GM10266 (cell line): Measurements from ENCODE around the gene APLNR.
"Not testable (repeated sequence)": the region's sequence is repeated elsewhere in the genome, so short reads cannot be mapped to it uniquely, and the experiment has no call there.

ENCODE experiments used
- DNase-seq: peaks from one replicate; pipeline ENCODE4 v3.0.0; 2012; ENCODE audit errors: extremely low spot score
- TF ChIP-seq, protein P1 (sequence below): IDR thresholded peaks from 2 replicates; pipeline ENCODE4 v1.5.1; 2012; ENCODE audit warnings: mild to moderate bottlenecking, low read depth; ENCODE audit not compliant: control insufficient read depth, insufficient read depth; ENCODE audit errors: missing control alignments

The APLNR gene

GRCh38 chr11:57237204-57237681 is at the start of gene APLNR:
TSS of gene APLNR (minus strand) at chr11:57237250. CDS start at chr11:57237004, 246 bp downstream.
- DNase-seq, result no peak
- TF ChIP-seq, protein P1, sequence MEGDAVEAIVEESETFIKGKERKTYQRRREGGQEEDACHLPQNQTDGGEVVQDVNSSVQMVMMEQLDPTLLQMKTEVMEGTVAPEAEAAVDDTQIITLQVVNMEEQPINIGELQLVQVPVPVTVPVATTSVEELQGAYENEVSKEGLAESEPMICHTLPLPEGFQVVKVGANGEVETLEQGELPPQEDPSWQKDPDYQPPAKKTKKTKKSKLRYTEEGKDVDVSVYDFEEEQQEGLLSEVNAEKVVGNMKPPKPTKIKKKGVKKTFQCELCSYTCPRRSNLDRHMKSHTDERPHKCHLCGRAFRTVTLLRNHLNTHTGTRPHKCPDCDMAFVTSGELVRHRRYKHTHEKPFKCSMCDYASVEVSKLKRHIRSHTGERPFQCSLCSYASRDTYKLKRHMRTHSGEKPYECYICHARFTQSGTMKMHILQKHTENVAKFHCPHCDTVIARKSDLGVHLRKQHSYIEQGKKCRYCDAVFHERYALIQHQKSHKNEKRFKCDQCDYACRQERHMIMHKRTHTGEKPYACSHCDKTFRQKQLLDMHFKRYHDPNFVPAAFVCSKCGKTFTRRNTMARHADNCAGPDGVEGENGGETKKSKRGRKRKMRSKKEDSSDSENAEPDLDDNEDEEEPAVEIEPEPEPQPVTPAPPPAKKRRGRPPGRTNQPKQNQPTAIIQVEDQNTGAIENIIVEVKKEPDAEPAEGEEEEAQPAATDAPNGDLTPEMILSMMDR, result no peak

DNA sequence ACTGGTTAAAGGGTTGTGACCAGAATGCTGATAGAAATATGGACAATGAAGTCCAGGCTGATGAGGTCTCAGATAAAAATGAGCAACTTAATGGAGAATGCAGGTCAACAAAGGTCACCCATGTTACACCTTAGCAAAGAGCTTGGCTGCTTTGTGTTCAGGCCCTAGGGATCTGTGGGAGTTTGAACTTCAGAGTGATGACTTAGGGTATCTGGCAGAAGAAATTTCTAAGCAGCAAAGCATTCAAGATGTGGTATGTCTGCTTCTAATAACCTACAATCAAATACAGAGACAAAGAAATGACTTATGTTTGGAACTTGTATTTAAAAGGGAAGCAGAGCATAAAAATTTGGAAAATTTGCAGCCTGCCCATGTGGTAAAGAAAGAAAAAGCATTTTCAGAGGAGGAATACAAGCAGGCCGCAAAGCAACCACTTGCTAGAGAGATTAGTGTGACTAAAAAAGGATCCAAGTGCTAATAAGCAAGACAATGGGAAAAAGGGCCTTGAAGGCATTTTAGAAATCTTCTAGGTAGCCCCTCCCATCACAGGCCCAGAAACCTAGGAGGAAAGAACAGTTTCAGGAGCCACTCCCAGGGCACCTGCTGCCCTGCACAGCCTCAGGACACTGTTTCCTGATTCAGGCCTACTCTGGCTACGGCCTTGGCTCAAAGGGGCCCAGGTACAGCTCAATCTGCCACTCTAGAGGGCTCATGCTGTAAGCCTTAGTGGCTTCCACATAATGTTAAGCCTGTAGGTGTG is 46.4 kb upstream of the APLNR start:
- DNase-seq, result no peak
- TF ChIP-seq, protein P1, result no peak

DNA sequence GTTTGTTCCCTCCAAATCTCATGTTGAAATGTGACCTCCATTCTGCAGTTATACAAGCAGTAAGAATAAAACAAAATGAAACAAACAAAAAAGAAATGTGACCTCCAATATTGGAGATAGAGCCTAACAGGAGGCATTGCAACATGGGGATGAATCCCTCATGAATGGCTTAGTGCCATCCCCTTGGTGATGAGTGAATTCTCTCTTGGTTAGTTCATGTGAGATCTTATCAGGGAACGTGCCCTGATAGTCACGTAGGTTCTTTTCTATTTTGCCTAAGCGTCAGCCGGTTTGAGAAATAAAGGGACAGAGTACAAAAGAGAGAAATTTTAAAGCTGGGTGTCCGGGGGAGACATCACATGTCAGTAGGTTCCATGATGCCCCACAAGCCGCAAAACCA is 44.5 kb upstream of the APLNR start:
- DNase-seq, result not testable (repeated sequence)

DNA sequence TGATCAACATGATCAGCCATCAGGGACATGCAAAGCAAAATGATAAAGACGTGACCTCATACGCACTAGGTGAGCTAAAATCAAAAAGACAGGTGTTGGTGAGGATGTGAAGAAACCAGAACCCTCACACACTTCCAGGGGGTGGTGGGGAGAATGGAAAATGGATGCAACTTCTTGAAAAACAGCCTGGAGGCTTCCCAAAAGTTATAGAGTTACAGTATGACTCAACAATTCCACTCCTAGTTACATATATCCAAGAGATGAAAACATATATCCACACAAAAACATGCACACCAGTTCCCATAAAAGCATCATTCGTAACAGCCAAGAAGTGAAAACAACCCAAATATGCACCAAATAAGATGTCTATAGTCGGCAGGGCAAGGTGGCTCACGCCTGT is 42.1 kb upstream of the APLNR start:
- TF ChIP-seq, protein P1, result no peak
- DNase-seq, result no peak

- TF ChIP-seq, protein P1, result no peak
- DNase-seq, result no peak
These were observed 41.7 kb upstream of the APLNR start for GRCh38 chr11:57278721-57279095.

DNA sequence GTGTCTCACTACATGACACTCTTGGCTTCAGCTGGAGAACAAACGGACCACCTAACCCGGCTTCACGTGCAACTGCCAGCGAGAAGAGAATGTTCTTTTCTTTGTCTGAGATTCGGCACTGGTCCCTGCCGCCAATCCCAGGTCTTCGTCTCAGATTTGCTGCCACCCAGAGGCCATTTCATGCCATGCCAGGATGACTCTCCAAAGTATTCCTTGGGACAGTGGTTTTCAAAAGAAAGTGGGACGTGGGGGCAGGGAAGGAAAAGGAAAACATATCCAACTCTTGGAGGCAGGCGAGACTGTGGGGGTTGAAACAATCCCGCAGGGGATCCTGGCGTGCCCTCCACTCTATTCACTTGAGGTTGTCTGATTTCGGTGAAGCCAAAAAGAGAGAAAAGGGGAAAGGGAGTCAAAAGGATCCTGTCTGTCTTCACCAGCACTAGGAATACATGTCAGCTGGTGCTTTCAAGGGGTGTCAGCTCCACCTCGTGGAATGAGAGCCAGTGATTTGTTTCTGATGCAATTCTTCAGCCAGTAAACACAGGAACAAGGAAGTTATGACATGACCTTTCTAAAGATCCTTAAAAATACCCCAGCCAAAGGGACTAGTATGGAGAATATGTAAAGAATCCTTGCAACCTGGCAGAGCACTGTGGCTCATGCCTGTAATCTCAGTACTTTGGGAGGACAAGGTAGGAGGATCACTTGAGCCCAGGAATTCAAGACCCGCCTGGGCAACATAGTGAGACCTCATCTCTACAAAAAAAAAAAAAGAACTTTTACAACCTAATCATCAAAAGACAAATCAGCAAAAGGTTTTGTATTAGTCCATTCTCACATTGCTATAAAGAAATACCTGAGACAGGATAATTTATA is 41.0 kb upstream of the APLNR start:
- peak; percentile 57 for DNase-seq
- TF ChIP-seq, protein P1, result peak; percentile 80

GRCh38 chr11:57276971-57277675 is 40.1 kb upstream of the APLNR start:
- DNase-seq, result no peak
- TF ChIP-seq, protein P1, result no peak
